GM18861 (cell line): Measurements from ENCODE around the gene STARD3.

Source experiments
- ATAC-seq: cut with Tn5 transposase; IDR thresholded peaks from one replicate; pipeline ENCODE4 v1.9.1; 2021; ENCODE audit not compliant: unreplicated experiment

Gene STARD3

GRCh38 chr17:39618956-39619785 is 17.8 kb upstream of the STARD3 start:
- ATAC-seq: no peak

DNA sequence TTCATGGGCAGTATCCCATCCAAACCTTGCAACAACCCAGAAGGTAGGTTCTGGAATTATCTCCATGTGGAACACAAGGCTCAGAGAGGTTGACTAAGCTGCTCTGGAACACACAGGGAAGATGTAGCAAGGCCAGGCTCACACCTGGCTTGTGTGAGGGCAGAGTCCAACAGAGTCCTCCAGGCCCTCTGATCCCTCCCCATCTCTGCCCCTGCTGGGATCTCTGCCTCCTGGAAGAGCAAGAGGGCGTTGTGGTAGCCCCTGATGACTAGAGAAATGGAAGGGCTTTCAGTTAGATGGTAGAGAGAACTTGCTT is 17.2 kb upstream of the STARD3 start:
- ATAC-seq: no peak

- ATAC-seq: peak; percentile 33
These were observed 15.2 kb upstream of the STARD3 start for GRCh38 chr17:39621523-39622379.

- peak; percentile 34 for ATAC-seq
These were observed 14.5 kb upstream of the STARD3 start for GRCh38 chr17:39622380-39623006.

DNA sequence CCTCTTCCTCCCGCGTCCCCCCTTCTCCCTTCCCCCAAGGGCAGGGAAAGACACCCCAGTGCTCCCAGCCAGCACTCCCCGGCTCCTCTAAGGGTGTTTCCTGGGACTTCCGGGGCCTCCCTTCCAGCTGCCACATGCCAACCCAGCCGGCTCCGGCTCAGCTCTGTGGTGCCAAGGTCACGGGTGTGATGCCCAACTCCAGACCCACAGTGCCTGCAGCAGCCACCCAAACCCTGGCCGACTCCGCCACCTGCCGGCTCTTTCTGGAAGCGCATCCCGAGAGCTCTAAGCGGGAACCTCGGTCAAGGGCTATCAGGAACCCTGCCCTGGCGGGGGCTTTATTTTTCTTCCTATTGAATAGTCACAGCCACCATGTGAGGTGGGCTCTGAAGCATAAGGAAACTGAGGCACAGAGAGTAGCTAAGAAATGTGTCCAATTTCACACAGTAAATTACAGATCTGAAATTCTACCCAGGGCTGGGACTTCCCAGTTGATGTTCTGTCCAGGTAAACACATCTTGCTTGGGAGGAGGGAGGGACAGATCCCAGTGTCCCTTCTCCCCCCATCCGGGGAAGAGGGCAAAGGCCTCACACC is 13.5 kb upstream of the STARD3 start:
- ATAC-seq: no peak

GRCh38 chr17:39624313-39624712 is 12.6 kb upstream of the STARD3 start:
- no peak for ATAC-seq

GRCh38 chr17:39625198-39625785 is 11.7 kb upstream of the STARD3 start:
- ATAC-seq: no peak

DNA sequence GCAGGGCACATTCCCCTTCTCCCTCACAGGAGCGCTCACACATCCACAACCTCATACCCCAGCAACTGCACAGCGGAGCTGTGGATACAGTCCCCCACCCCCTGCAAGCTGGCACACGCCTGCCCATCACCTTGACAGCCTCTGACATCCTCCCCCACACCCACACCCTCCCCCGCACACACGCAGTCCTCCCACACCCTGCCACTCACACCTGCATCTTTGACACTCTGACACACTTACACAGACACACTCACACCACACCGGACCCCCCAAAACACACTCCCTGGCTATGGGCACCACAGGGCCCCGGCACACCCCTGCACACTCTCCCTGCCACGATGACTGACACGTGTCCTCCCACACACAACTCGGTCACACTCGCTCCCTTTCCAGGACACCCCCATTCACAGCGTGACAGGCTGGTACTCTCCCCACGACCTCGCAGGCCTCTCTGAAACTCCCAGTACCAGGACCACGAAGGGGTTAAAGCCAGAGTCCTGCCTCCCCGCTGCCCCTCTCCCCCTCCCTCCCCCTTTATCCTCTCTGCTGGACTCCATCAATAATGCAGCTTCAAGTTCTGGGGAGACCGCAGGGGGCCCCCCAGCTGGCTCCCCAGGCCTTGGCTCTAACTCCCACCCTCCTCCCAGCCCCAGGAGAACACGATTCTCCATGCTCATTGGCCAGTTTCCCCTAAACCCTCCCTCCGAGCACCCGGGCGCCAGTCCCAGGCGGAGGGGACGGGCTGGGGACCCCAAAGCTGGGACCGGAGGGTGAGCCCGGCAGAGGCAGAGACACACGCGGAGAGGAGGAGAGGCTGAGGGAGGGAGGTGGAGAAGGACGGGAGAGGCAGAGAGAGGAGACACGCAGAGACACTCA is 10.5 kb upstream of the STARD3 start, which contains the start of gene PPP1R1B:
TSS of gene PPP1R1B (plus strand) at position 782 of the 876 bp plus-strand sequence. CDS start 441 bp downstream, outside the sequence.
- no peak for ATAC-seq

DNA sequence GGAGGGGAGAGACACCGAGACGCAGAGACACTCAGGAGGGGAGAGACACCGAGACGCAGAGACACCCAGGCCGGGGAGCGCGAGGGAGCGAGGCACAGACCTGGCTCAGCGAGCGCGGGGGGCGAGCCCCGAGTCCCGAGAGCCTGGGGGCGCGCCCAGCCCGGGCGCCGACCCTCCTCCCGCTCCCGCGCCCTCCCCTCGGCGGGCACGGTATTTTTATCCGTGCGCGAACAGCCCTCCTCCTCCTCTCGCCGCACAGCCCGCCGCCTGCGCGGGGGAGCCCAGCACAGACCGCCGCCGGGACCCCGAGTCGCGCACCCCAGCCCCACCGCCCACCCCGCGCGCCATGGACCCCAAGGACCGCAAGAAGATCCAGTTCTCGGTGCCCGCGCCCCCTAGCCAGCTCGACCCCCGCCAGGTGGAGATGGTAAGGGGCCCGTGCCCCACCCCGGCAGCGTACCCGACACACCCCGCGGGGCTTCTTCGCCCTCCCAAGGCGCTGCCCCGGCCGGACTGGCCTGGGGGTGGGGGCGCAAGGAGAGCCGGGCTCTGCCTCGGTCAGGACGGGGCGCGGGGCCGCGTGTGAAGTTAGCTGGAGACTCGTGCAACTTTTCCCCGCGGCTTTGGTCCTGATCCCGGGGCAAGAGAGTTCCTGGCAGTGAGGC is 9.8 kb upstream of the STARD3 start:
- no peak for ATAC-seq

- no peak for ATAC-seq
These were observed 9.0 kb upstream of the STARD3 start for GRCh38 chr17:39627712-39628516.

DNA sequence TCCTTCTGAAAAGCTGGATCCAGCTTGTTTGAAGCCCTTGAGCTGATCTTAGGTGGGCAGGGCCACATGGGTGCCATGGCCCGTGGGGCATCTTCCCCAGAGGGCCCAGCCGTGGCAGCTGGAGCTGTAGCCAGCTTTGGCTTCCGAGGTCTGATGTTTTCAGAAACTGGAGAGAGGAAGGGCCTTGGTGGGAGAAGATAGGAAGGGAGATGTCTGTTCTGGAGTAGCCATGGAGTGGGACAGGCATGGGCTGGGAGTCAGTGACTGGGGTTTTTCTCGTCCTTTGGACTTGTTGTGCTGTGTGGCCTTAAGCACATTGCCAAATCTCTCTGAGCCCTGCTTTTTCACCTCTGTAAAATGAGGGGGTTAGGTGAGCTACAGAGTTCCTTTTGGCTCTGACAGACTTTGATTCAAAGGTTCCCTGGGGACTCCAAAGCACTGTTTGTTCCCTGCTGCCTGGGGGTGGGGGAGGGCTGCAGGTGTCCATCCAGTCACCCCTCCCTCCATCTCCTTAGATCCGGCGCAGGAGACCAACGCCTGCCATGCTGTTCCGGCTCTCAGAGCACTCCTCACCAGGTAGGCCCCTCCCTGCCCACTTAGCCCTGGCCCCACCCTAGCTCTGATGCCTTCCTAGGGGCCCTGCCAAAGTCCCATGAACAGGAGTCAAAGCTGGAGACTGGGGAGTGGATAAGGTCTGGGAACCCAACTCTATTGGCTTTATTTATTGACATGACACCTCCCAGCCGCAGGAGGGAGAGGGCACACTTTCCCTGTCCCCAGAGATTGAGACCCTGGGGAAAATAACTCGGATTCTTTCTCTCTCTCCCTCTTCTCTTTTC is 8.1 kb upstream of the STARD3 start:
- ATAC-seq: no peak

GRCh38 chr17:39629494-39629880 is 7.5 kb upstream of the STARD3 start:
- no peak for ATAC-seq

DNA sequence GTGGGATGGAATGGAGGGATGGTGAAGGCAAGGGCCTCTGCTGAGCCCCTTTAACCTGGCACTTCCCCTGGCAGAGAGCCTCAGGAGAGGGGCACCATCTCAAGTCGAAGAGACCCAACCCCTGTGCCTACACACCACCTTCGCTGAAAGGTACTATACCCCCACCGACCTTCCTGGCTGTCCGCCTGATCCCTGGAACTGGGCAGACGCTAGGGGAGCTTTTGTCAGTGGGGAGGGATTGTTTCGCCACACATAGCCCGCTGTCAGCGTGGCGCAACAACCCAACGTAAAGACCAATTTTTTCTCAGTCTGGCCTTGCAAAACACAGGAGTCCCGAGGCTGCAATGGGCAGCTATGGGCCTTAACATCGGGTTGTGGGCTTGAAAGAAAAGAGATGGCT is 7.0 kb upstream of the STARD3 start:
- ATAC-seq: no peak

DNA sequence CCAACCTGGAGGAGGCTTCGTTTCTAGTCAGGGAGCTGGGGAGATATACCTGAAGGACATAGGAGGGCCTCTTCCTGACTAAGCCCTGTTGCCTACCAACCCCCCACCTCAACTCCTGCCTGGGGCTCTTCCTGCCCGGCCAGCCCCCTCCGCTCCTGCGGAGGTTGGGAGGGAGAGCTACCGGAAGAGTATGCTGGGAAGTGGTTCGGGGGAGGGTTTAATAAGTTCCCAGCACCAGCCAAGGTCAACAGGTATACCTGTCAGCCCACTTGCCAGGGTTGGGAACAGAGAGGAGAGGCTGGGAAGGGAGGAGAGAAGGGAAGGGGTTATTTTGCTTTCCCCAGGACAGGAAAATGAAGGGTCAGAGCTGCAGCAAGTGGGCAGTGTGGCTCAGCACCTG is 5.5 kb upstream of the STARD3 start:
- ATAC-seq: no peak

DNA sequence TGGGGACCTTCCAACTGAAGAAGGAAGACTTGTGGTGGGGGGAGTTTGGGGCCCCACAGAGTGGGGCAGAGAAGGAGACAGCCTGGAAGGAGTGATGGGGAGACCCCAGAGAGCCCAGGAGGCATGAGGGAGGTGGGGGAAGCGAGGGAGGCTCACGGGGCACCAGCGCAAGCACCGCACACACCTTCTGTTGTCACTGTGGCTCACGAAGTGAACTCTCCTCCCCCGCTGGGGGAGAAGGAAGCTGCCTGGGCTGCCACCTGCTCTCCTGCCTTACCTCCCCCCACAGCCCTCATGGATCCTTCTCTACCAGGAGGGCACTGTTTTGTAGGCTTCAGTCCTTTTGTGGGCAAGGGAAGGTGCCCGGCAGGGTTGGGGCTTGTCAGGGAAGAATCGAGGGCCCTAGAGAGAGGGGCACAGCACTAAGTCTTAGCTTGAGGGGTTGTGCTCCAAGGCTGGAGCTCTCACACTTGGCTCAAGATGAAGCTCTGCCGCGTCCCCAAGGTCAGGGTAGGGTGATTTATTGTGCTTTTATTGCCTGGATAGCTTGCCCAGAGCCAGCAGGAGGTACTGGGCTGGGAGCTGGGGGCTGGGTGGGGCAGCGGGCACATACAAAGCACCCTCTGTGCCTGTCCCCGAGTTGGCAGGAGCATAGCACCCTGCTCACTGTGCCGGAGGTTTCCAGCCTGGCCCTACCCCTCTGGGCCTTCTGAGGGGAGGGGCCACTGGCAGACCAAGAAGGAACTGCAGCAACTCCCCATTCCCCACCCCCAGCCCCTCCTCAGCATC is 4.6 kb upstream of the STARD3 start:
- ATAC-seq: no peak

GRCh38 chr17:39633570-39634183 is 3.3 kb upstream of the STARD3 start:
- ATAC-seq: no peak
